Bronchus fibroblast of lung (primary cell): ENCODE measurements around the gene CLTC. TPM values are rescaled to one million over a fixed set of nuclear protein-coding genes. Genes with fewer than 3 reads are reported as not detected.

Experiments used
- total RNA-seq: library from RNA; depleted of rRNA; stranded (reverse); fragments of >200 nt; gene quantifications from 2 replicates; pipeline ENCODE4 v1.2.3, GENCODE V29; 2015

CLTC gene
- total RNA-seq, result 200 and 230 TPM in 2 replicates

DNA sequence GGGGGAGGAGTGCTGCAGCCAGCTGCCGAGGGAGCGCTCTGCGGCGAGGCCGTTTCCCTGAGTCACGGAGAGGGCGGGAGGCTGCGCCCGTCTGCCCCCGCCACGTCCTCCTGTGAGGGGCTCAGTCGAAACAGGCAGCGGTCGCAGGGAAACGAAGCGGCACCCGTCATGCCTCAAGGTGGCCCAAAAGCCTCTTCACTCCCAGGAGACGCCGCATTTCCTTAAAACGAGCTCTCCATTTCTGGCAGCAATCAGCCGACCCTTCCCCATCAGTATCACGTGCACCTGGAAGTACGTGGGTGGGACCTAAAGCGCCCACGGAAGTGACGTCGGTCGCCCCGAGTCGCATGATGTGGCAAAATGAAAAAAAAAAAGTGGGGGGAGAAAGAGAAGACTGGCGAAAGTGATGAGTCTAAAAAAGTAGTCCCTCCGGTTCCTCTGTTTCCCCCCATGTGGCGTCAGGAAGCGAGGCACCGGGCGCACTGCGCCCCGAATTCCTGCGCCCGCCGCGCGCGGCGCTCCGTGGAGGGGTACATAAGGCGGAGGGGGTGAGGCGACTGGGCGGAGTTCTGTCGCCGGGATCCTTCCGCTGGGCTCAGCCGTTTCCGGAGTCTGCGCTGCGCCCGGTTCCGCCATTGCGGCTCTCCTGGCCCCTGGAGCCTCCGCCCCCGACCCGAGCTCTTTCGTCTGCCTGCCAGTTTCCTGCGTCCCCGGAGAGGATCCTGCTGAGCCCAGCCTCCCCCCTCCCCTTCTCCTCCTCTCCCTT lies at the start of gene CLTC:
CLTC (plus strand) TSS at position 598 of the 766 bp plus-strand sequence. CDS start 237 bp downstream, outside the sequence.

DNA sequence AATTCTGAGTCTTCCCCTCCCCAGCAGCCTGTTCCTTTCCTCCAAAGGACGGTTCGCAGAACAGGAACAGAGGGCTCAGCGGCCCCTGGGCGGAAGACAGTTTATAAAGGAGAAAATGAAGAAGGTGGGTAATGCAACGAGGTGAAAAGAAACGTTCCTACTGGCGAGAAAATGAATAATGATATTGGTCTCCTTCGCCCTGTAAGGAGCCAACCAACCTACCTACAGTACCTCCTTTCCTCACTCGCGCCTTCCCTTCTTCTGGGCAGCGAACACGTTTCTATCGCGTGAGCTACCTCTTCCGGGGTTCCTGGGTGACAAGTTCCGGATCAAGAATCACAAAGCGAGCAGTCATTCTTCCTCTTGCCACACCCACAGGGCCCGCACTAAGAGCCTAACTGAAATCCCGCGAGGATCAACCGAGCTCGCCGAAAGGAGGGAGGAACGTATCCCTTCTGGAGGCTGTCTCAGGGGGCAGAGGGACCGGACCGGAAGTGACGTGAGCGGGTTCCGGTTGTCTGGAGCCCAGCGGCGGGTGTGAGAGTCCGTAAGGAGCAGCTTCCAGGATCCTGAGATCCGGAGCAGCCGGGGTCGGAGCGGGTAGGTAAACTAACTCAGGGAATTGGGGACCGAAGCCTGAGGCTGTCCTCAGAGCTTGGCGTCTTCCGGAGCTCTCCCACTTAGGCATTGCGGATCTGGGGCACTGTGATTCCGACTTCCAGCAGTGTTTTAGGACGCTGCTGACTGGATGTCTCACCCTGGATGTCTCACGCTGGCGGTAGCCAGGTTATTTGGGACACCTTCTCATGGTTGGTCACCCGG lies 87.7 kb downstream of the CLTC start, which contains the start of the genes PTRH2 and VMP1:
PTRH2 (minus strand) TSS at position 282 of the 822 bp plus-strand sequence. CDS start 9,452 bp downstream, outside the sequence.
VMP1 (plus strand) TSS at position 506 of the 822 bp plus-strand sequence. CDS start 23,793 bp downstream, outside the sequence.

Other genes starting within 250 kb of the CLTC start
- 26.8 and 27.4 TPM in 2 replicates for gene DHX40, start 54.3 kb upstream of the CLTC start, total RNA-seq
- 34.6 and 39.3 TPM in 2 replicates for gene PTRH2, start 87.5 kb downstream of the CLTC start, total RNA-seq
- 106 and 135 TPM in 2 replicates for gene VMP1, start 87.8 kb downstream of the CLTC start, total RNA-seq